Sciatic nerve (tissue), 2 donors: ENCODE data around the gene CYTH3. TPM values are rescaled to one million over a fixed set of nuclear protein-coding genes. Genes with fewer than 3 reads are reported as not detected.

Experiments used
- ATAC-seq: fragments of 200-7000 bp; cut with Tn5 transposase; one replicate; pipeline ENCODE4 v1.9.1; 2020; ENCODE audit warnings: mild to moderate bottlenecking, moderate library complexity
- DNase-seq: peaks from one replicate; pipeline ENCODE4 v3.0.0-alpha.2; 2020; ENCODE audit warnings: low spot score
- intact Hi-C: fragments of 100-400 bp; cut with DNase I; formaldehyde crosslinking; loops from one replicate; pipeline ENCODE4 v1.14.2; 2022
- total RNA-seq: library from RNA; stranded (reverse); fragmentation: NEBNext Ultra II Directional; extraction: Animal tissue kit (Norgen Biotek cat#: 25700); gene quantifications from one replicate; pipeline ENCODE4 v1.2.1, GENCODE V29; 2021
- donor health status: DM: no; HTN: no; CAD: no.
- donor health status: DM: no; HTN: no; CAD: no.

The CYTH3 gene
- total RNA-seq, 1 donor from 2014 or later = 56.9 TPM

GRCh38 chr7:6147627-6148026, 124.8 kb downstream of the CYTH3 start:
- DNase-seq (no peak), ATAC-seq (no peak)
- intact Hi-C loops = no loop called here

GRCh38 chr7:6146666-6147065, 125.8 kb downstream of the CYTH3 start:
- ATAC-seq (no peak), DNase-seq (no peak)
- intact Hi-C loops = no loop called here

- ATAC-seq = no peak
- DNase-seq = no peak
- intact Hi-C loops = no loop called here
These were observed 128.4 kb downstream of the CYTH3 start for GRCh38 chr7:6143997-6144396.

GRCh38 chr7:6142871-6143380, 129.5 kb downstream of the CYTH3 start:
- no peak for ATAC-seq
- DNase-seq = no peak
- intact Hi-C loops = no loop called here

GRCh38 chr7:6139189-6139996, 133.0 kb downstream of the CYTH3 start:
- DNase-seq (no peak), ATAC-seq (peak; percentile 53)
- intact Hi-C loops = no loop called here

GRCh38 chr7:6136475-6136874, 135.9 kb downstream of the CYTH3 start:
- intact Hi-C loops = no loop called here
- no peak for DNase-seq

GRCh38 chr7:6133249-6133648, 139.2 kb downstream of the CYTH3 start:
- ATAC-seq = no peak
- no peak for DNase-seq
- intact Hi-C loops = no loop called here

More at GRCh38 chr7:6136475-6136874, 135.9 kb downstream of the CYTH3 start:
- no peak for ATAC-seq

GRCh38 chr7:6130007-6130587, 142.3 kb downstream of the CYTH3 start:
- DNase-seq = no peak
- ATAC-seq = no peak
- intact Hi-C loops = no loop called here

- DNase-seq = no peak
- intact Hi-C loops = no loop called here
- no peak for ATAC-seq
These were observed 144.2 kb downstream of the CYTH3 start for GRCh38 chr7:6128205-6128604.

- ATAC-seq (no peak), DNase-seq (no peak)
- intact Hi-C loops = no loop called here
These were observed 145.3 kb downstream of the CYTH3 start for GRCh38 chr7:6127110-6127490.

- intact Hi-C loops = no loop called here
- DNase-seq (no peak), ATAC-seq (no peak)
These were observed 148.6 kb downstream of the CYTH3 start for GRCh38 chr7:6123843-6124242.

GRCh38 chr7:6121141-6121540, 151.3 kb downstream of the CYTH3 start:
- no peak for ATAC-seq
- DNase-seq = no peak
- intact Hi-C loops = no loop called here

- intact Hi-C loops = no loop called here
- DNase-seq = no peak
- no peak for ATAC-seq
These were observed 154.9 kb downstream of the CYTH3 start for GRCh38 chr7:6117533-6117932.

- intact Hi-C loops = no loop called here
- ATAC-seq = no peak
- no peak for DNase-seq
These were observed 156.2 kb downstream of the CYTH3 start for GRCh38 chr7:6116211-6116610.

Other genes with a start within 250 kb of the CYTH3 start
- gene ANKRD61, start 241.2 kb downstream of the CYTH3 start, total RNA-seq = 0.27 TPM
- 69.1 TPM for gene EIF2AK1, start 213.4 kb downstream of the CYTH3 start, total RNA-seq
- gene USP42, start 167.7 kb downstream of the CYTH3 start, total RNA-seq = 13.6 TPM
- 19.5 TPM for gene FAM220A, start 76.3 kb upstream of the CYTH3 start, total RNA-seq
- gene RAC1, start 101.9 kb upstream of the CYTH3 start, total RNA-seq = 225 TPM
- 21.2 TPM for gene DAGLB, start 175.3 kb upstream of the CYTH3 start, total RNA-seq
- gene KDELR2, start 211.5 kb upstream of the CYTH3 start, total RNA-seq = 90.4 TPM